ENCODE measurements around the gene EIF4G1. TPM values are rescaled to one million over a fixed set of nuclear protein-coding genes. Genes with fewer than 3 reads are reported as not detected.

Gene EIF4G1
- total RNA-seq, 1 experiment from 2014 or later = 522 TPM

DNA sequence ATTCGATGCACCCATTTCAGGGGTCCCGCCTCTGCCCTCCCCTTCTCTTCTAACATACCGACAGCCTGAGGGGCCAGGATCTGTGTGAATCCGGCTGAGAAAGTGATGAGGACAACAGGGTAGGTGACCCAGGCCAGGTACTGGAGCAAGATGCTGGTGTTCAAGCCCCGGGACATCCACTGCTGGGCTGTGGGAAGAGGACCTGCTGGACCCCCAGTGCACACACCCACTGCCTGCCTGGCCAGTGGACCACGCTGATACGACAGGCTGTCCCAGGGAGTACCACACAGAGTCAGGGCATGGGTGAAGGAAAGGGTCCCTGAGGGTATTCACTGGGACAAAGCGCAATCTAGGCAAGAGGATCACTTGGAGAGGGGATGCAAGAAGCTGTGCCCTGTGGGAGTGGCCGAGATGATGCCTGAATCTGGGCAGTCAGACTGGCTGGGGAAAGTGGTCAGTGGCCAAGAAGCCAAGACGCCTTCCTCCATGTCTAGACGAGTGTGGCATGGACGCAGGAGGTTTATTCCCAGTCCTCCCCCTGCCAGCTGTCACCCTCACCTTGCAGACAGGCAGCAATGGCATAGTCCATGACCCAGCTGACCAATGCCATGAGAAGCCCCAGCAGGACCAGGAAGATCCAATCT lies 43.8 kb downstream of the EIF4G1 start:
- BruUV-seq (replicated peaks) = no TSS peak
- DNase-seq (ENCODE audit: unreplicated experiment) = no peak
- no peaks in the 10 kb centered on the region for H3K36me3 Mint-ChIP-seq (ENCODE audit: insufficient read depth, unreplicated experiment)
- no peaks in the 10 kb centered on the region for H3K9me3 Mint-ChIP-seq (ENCODE audit: unreplicated experiment)
- POLR2A ChIA-PET = no interaction called here
- H3K4me3 Mint-ChIP-seq (ENCODE audit: unreplicated experiment) = no peak overlapping the region
- TF ChIP-seq, protein P1, sequence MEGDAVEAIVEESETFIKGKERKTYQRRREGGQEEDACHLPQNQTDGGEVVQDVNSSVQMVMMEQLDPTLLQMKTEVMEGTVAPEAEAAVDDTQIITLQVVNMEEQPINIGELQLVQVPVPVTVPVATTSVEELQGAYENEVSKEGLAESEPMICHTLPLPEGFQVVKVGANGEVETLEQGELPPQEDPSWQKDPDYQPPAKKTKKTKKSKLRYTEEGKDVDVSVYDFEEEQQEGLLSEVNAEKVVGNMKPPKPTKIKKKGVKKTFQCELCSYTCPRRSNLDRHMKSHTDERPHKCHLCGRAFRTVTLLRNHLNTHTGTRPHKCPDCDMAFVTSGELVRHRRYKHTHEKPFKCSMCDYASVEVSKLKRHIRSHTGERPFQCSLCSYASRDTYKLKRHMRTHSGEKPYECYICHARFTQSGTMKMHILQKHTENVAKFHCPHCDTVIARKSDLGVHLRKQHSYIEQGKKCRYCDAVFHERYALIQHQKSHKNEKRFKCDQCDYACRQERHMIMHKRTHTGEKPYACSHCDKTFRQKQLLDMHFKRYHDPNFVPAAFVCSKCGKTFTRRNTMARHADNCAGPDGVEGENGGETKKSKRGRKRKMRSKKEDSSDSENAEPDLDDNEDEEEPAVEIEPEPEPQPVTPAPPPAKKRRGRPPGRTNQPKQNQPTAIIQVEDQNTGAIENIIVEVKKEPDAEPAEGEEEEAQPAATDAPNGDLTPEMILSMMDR (IDR thresholded peaks at IDR 0.05; ENCODE audit: unreplicated experiment) = no peak
- intact Hi-C loops (cut with micrococcal nuclease) = no loop called here
- H3K27ac Mint-ChIP-seq (ENCODE audit: low read depth, unreplicated experiment) = no peak overlapping the region
- no peaks in the 10 kb centered on the region for H3K27me3 Mint-ChIP-seq (ENCODE audit: insufficient read depth, unreplicated experiment)
- peaks cover 15% of the 10 kb centered on the region for H3K4me1 Mint-ChIP-seq (ENCODE audit: insufficient read depth, unreplicated experiment)
- CTCF ChIA-PET = interaction anchor here (0.8 to 1.9 kb wide), 3 partner anchors 10 to 13 kb away, joined by 3 to 7 read pairs (median 3); no protein-coding TSS in a partner anchor

DNA sequence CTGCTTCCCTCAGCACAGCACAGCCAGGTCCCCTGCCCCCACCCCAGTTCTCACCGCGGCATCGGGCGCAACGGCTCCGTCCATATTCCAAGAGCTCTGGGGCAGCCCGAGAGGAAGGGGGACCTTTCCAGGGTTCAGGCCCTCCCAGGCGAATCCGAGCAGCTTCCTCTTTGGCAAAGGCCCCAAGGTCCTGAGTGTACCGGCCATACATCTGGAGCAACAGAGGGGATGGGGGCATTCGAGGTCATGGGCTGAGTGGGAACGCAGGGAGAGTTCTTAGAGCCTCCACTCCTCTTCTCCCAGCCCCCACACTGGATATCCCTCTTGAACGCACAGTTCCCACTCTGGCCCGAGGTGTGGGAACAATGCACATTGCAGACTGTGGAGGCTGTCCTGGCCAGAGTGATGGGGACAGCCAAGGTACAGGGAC lies 44.5 kb downstream of the EIF4G1 start:
- no TSS peak for BruUV-seq (replicated peaks)
- POLR2A ChIA-PET = no interaction called here

DNA sequence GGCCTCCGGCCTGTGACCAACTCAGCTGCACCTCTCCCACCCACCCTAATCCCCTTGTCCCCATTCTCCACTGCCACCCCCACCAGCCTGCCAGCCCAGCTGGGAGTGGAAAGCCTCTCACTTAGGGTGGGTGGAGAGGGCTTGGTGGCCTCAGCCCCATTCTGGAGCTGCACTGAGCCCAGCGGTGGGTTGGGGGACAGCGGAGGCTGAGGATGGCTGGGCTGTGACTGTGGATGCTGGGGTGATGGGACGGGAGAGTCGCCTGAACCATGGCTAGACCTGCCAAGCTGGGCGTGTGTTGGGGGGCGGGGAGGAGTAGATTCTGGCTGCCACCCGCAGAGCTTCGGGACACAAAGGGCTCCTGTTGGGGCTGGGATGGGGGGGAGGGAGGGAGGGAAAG lies 45.2 kb downstream of the EIF4G1 start:
- TF ChIP-seq, protein P1 (IDR thresholded peaks at IDR 0.05; ENCODE audit: unreplicated experiment) = no peak
- peak overlapping the region; percentile 93 for H3K4me3 Mint-ChIP-seq (ENCODE audit: unreplicated experiment)
- ChIA-PET POLR2A (interaction anchor here (1.1 to 1.2 kb wide), 2 partner anchors 11 to 46 kb away, joined by 3 to 4 read pairs; no protein-coding TSS in a partner anchor), CTCF (interaction anchor here (0.5 to 1.9 kb wide), 4 partner anchors 12 to 1218 kb away, joined by 3 to 7 read pairs (median 3); no protein-coding TSS in a partner anchor)
- no peak overlapping the region for H3K27ac Mint-ChIP-seq (ENCODE audit: low read depth, unreplicated experiment)
- BruUV-seq (replicated peaks) = no TSS peak
- H3K4me1 Mint-ChIP-seq (ENCODE audit: insufficient read depth, unreplicated experiment) = peaks cover 19% of the 10 kb centered on the region
- H3K36me3 Mint-ChIP-seq (ENCODE audit: insufficient read depth, unreplicated experiment) = peaks cover 10% of the 10 kb centered on the region
- no peak for DNase-seq (ENCODE audit: unreplicated experiment)
- intact Hi-C loops (cut with micrococcal nuclease) = no loop called here
- H3K27me3 Mint-ChIP-seq (ENCODE audit: insufficient read depth, unreplicated experiment) = no peaks in the 10 kb centered on the region
- H3K9me3 Mint-ChIP-seq (ENCODE audit: unreplicated experiment) = no peaks in the 10 kb centered on the region

More for the DNA sequence above, 44.5 kb downstream of the EIF4G1 start:
- Mint-ChIP-seq H3K27me3 (ENCODE audit: insufficient read depth, unreplicated experiment) (no peaks in the 10 kb centered on the region), H3K36me3 (ENCODE audit: insufficient read depth, unreplicated experiment) (peaks cover 6% of the 10 kb centered on the region), H3K4me1 (ENCODE audit: insufficient read depth, unreplicated experiment) (peaks cover 15% of the 10 kb centered on the region), H3K27ac (ENCODE audit: low read depth, unreplicated experiment) (no peak overlapping the region), H3K9me3 (ENCODE audit: unreplicated experiment) (no peaks in the 10 kb centered on the region), H3K4me3 (ENCODE audit: unreplicated experiment) (no peak overlapping the region)
- intact Hi-C loops (cut with micrococcal nuclease) = no loop called here
- DNase-seq (ENCODE audit: unreplicated experiment) = no peak
- CTCF ChIA-PET = interaction anchor here (1.5 to 1.9 kb wide), 2 partner anchors 11 to 13 kb away, joined by 3 to 7 read pairs; no protein-coding TSS in a partner anchor
- TF ChIP-seq, protein P1 (IDR thresholded peaks at IDR 0.05; ENCODE audit: unreplicated experiment) = no peak

DNA sequence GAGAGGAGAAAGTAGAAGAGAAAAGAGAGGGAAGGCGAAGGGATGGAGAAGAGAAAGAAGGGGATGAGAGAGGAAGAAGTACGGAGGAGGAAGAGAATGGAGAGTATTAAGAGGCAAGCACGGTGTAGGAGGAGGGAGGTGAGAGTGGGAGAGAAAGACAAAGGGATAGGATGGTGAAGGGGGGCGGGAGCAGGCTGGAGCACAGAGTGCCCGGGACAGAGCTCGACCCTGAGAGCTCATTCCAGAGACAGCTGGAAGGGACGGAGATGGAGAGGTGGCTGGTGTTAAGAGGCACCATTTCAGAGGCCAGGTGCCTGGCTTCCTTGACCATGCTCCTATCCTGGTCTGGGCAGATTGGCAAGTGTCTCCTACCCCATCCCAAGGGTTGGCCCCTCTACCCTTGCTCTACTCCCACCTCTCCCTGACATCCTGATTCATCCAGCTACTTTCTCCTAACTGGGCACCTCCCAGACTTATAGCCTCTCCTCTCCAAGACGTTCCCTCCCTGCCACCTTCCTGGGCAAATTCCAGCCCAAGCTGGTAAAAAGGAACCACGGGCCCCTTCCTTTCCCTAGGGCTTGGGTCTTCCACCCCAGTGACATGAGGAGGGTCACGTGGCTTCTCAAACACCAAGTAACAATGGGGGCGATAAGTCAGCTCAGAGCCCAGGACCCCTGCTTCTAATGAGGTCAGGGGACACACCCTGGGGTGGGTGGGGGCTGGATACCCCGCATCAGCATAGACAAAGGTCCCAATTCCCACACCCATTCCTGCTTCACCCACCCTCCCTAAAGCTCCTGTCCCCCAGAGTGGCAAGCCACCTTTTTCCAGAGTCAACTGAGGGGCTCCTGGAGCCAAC lies 45.9 kb downstream of the EIF4G1 start:
- TF ChIP-seq, protein P1 (IDR thresholded peaks at IDR 0.05; ENCODE audit: unreplicated experiment) = no peak
- DNase-seq (ENCODE audit: unreplicated experiment) = no peak
- H3K4me1 Mint-ChIP-seq (ENCODE audit: insufficient read depth, unreplicated experiment) = peaks cover 26% of the 10 kb centered on the region
- peak overlapping the region; percentile 93 for H3K4me3 Mint-ChIP-seq (ENCODE audit: unreplicated experiment)
- ChIA-PET POLR2A (interaction anchor here (0.6 to 4.1 kb wide), 8 partner anchors 12 to 406 kb away, joined by 3 to 18 read pairs (median 4); no protein-coding TSS in a partner anchor), CTCF (interaction anchor here (0.5 to 1.9 kb wide), 2 partner anchors 11 to 406 kb away, joined by 3 to 7 read pairs; no protein-coding TSS in a partner anchor)
- peaks cover 17% of the 10 kb centered on the region for H3K36me3 Mint-ChIP-seq (ENCODE audit: insufficient read depth, unreplicated experiment)
- no peaks in the 10 kb centered on the region for H3K9me3 Mint-ChIP-seq (ENCODE audit: unreplicated experiment)
- intact Hi-C loops (cut with micrococcal nuclease) = no loop called here
- H3K27me3 Mint-ChIP-seq (ENCODE audit: insufficient read depth, unreplicated experiment) = no peaks in the 10 kb centered on the region
- H3K27ac Mint-ChIP-seq (ENCODE audit: low read depth, unreplicated experiment) = peak overlapping the region; percentile 39
- no TSS peak for BruUV-seq (replicated peaks)

All from MCF 10A (cell line).